HCT116 (cell line): ENCODE results near the gene NCKAP5L. TPM values are rescaled to one million over a fixed set of nuclear protein-coding genes. Genes with fewer than 3 reads are reported as not detected.

ENCODE experiments used
- ATAC-seq: fragments of 200-7000 bp; cut with Tn5 transposase; 2 replicates; pipeline ENCODE4 v1.9.1; 2020; ENCODE audit warnings: mild to moderate bottlenecking, moderate library complexity
- BruUV-seq: library from RNA; stranded (reverse); fragments of 400-500 nt; replicated peaks from 2 replicates; lab custom pipeline; 2021; lab: Mats Ljungman, UMichigan
- CTCF ChIA-PET: fragments of 300-600 bp; sonication (Branson Sonifier 250); formaldehyde crosslinking; loops from one replicate; lab custom pipeline; 2021; ENCODE audit warnings: antibody characterized with exemption; lab: Charles Lee
- POLR2A ChIA-PET: fragments of 300-600, 350-600 bp; sonication (Branson Sonifier 250); formaldehyde crosslinking; loops from one replicate; lab custom pipeline; 2021; ENCODE audit warnings: antibody characterized with exemption; lab: Charles Lee
- RAD21 ChIA-PET, 2 experiments: fragments of 300-600 bp; sonication (Branson Sonifier 250); formaldehyde crosslinking; loops; one replicate each; lab custom pipeline; 2023; ENCODE audit warnings: low total read pairs in 2 of 2; ENCODE audit not compliant: uncharacterized antibody in 2 of 2, unreplicated experiment in 2 of 2, low non-redundant PET in 1 of 2; lab: Charles Lee
- DNase-seq: peaks from one replicate; pipeline ENCODE4 v3.0.0-alpha.2; 2010; ENCODE audit warnings: low read depth, low spot score
- H2AFZ ChIP-seq: fragments of 200-600 bp; shearing (Covaris generic), sonication (generic); 2 replicates; pipeline ENCODE4 v1.6.1; 2017; ENCODE audit warnings: low read depth, mixed run types, mixed read lengths, antibody characterized with exemption, low read length; ENCODE audit not compliant: poor library complexity, severe bottlenecking
- H3K27ac ChIP-seq: 2 replicates; pipeline ENCODE4 v1.5.1; 2012; ENCODE audit warnings: low read depth, low read length
- H3K27me3 ChIP-seq: fragments of 200-600 bp; sonication (generic); 2 replicates; pipeline ENCODE4 v1.6.1; 2016; ENCODE audit warnings: mixed run types, low read length, mixed read lengths; ENCODE audit not compliant: insufficient read depth
- H3K36me3 ChIP-seq, 2 experiments: fragments of 200-500 bp in 1 of 2; fragments of 200-600 bp in 1 of 2; sonication (Bioruptor generic) in 1 of 2; sonication (generic) in 1 of 2; 2 replicates each; pipeline versions ENCODE4 v1.5.1 to v1.6.1; 2014 to 2016; ENCODE audit warnings: low read length in 2 of 2, inconsistent platforms in 1 of 2, mixed read lengths in 1 of 2, mixed run types in 1 of 2; ENCODE audit not compliant: insufficient read depth in 2 of 2, control insufficient read depth in 1 of 2
- H3K4me1 ChIP-seq, 2 experiments: fragments of 200-600 bp in 1 of 2; sonication (generic) in 1 of 2; 2 replicates each; pipeline versions ENCODE4 v1.5.1 to v1.6.1; 2012 to 2017; ENCODE audit warnings: low read length in 2 of 2, inconsistent platforms in 1 of 2, mild to moderate bottlenecking in 1 of 2, mixed read lengths in 1 of 2, mixed run types in 1 of 2, moderate library complexity in 1 of 2; ENCODE audit not compliant: insufficient read depth in 2 of 2, control insufficient read depth in 1 of 2
- H3K4me2 ChIP-seq: fragments of 200-600 bp; sonication (generic); 2 replicates; pipeline ENCODE4 v1.6.1; 2017; ENCODE audit warnings: mixed run types, low read length, mixed read lengths
- H3K4me3 ChIP-seq, 2 experiments: fragments of 200-600 bp in 1 of 2; sonication (generic) in 1 of 2; replicated peaks in 1 of 2; 2 replicates each; pipeline ENCODE4 v1.5.1; 2011 to 2016; ENCODE audit warnings: low read length in 2 of 2, control low read depth in 1 of 2, low read depth in 1 of 2, mild to moderate bottlenecking in 1 of 2, mixed read lengths in 1 of 2, mixed run types in 1 of 2
- H3K79me2 ChIP-seq: fragments of 200-600 bp; sonication (generic); 2 replicates; pipeline ENCODE4 v1.6.1; 2017; ENCODE audit warnings: mild to moderate bottlenecking, mixed run types, low read length, moderate library complexity, mixed read lengths; ENCODE audit not compliant: insufficient read depth
- H3K9ac ChIP-seq: fragments of 200-600 bp; sonication (generic); 2 replicates; pipeline ENCODE4 v1.6.1; 2016; ENCODE audit warnings: low read length, mixed read lengths
- H3K9me2 ChIP-seq: fragments of 200-600 bp; sonication (generic), shearing (Covaris generic); 2 replicates; pipeline ENCODE4 v1.6.1; 2017; ENCODE audit warnings: mixed run types, mild to moderate bottlenecking, moderate library complexity; ENCODE audit not compliant: insufficient read depth
- H3K9me3 ChIP-seq, 2 experiments: fragments of 200-500 bp in 1 of 2; fragments of 200-600 bp in 1 of 2; sonication (Bioruptor generic) in 1 of 2; sonication (generic) in 1 of 2; 2 replicates each; pipeline ENCODE4 v1.6.1; 2014 to 2017; ENCODE audit warnings: low read length in 2 of 2, mixed read lengths in 2 of 2, inconsistent platforms in 1 of 2, low read depth in 1 of 2, mild to moderate bottlenecking in 1 of 2, mixed run types in 1 of 2, moderate library complexity in 1 of 2; ENCODE audit not compliant: control insufficient read depth in 1 of 2, insufficient read depth in 1 of 2
- H4K20me1 ChIP-seq: fragments of 200-600 bp; sonication (generic), shearing (Covaris generic); 2 replicates; pipeline ENCODE4 v1.6.1; 2017; ENCODE audit warnings: mixed run types, mild to moderate bottlenecking, moderate library complexity; ENCODE audit not compliant: insufficient read depth
- CEBPB ChIP-seq: IDR thresholded peaks from 2 replicates; pipeline ENCODE4 v1.6.1; 2012; ENCODE audit warnings: low read depth
- EGR1 ChIP-seq: IDR thresholded peaks from 2 replicates; pipeline ENCODE4 v1.6.1; 2012; ENCODE audit warnings: low read depth
- EZH2 ChIP-seq: fragments of 200-600 bp; sonication (generic); IDR thresholded peaks from 2 replicates; pipeline ENCODE4 v1.6.1; 2017; ENCODE audit warnings: antibody characterized with exemption, mixed run types
- SP1 ChIP-seq: IDR thresholded peaks from 2 replicates; pipeline ENCODE4 v1.6.1; 2012; ENCODE audit warnings: low read depth
- SRF ChIP-seq: IDR thresholded peaks from 2 replicates; pipeline ENCODE4 v1.6.1; 2012; ENCODE audit warnings: low read depth
- YY1 ChIP-seq: IDR thresholded peaks from 2 replicates; pipeline ENCODE4 v1.6.1; 2011; ENCODE audit warnings: low read length, low read depth, moderate library complexity, mild to moderate bottlenecking; ENCODE audit not compliant: insufficient replicate concordance; ENCODE audit errors: extremely low read depth
- ZNF274 ChIP-seq: fragments of 200-500 bp; sonication (Bioruptor generic); IDR thresholded peaks from 2 replicates; pipeline ENCODE4 v1.6.1; 2014; ENCODE audit warnings: mild to moderate bottlenecking, low read depth, low read length, inconsistent platforms
- intact Hi-C: fragments of 100-400 bp; cut with micrococcal nuclease; formaldehyde crosslinking; loops from 2 replicates; pipeline ENCODE4 v1.10.0; 2022
- total RNA-seq: library from RNA; stranded (reverse); gene quantifications from one replicate; pipeline ENCODE4 v1.2.1, GENCODE V29; 2021; ENCODE audit not compliant: unreplicated experiment
- TF ChIP-seq, protein P1 (sequence below), 3 experiments: fragments of 200-600 bp in 1 of 3; sonication (generic) in 1 of 3; IDR thresholded peaks in 2 of 3; conservative IDR thresholded peaks in 1 of 3; 2 replicates each; pipeline ENCODE4 v1.5.1; 2012 to 2017; ENCODE audit warnings: low read depth in 2 of 3, low read length in 2 of 3, antibody characterized with exemption in 1 of 3, borderline replicate concordance in 1 of 3, control low read depth in 1 of 3, mild to moderate bottlenecking in 1 of 3, mixed read lengths in 1 of 3, mixed run types in 1 of 3, moderate library complexity in 1 of 3; ENCODE audit not compliant: insufficient read depth in 1 of 3
- TF ChIP-seq, protein P2 (sequence below): IDR thresholded peaks from 2 replicates; pipeline ENCODE4 v1.6.1; 2012; ENCODE audit warnings: low read depth
- TF ChIP-seq, protein P3 (sequence below): IDR thresholded peaks from 2 replicates; pipeline ENCODE4 v1.6.1; 2012

The NCKAP5L gene
- total RNA-seq, 1 experiment from 2014 or later, result 12.1 TPM

DNA sequence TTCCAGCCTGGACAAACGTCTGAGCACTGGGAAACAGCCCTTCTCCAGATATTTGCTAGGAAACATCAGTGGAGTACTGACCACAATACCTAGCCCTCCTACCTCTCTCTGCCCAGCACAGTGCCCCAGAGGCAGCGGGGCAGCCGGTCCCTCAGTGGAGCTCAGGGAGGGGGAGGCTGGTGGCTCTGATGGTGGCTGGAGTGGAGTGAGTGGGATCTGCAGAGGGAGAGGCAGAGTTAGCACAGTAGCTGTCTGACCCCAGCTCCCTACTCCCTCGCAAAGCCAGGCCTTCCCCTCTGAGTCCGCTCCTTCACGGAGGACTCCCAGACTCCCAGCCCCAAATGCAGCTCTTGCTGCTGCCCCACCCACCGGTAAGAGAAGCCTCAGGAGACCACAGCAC, 30.0 kb downstream of the NCKAP5L start (continued):
- TF ChIP-seq, protein P1, sequence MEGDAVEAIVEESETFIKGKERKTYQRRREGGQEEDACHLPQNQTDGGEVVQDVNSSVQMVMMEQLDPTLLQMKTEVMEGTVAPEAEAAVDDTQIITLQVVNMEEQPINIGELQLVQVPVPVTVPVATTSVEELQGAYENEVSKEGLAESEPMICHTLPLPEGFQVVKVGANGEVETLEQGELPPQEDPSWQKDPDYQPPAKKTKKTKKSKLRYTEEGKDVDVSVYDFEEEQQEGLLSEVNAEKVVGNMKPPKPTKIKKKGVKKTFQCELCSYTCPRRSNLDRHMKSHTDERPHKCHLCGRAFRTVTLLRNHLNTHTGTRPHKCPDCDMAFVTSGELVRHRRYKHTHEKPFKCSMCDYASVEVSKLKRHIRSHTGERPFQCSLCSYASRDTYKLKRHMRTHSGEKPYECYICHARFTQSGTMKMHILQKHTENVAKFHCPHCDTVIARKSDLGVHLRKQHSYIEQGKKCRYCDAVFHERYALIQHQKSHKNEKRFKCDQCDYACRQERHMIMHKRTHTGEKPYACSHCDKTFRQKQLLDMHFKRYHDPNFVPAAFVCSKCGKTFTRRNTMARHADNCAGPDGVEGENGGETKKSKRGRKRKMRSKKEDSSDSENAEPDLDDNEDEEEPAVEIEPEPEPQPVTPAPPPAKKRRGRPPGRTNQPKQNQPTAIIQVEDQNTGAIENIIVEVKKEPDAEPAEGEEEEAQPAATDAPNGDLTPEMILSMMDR (IDR thresholded peaks at IDR 0.05 in 2 of 3, conservative IDR thresholded peaks at IDR 0.05 in 1 of 3; ENCODE audit: borderline replicate concordance in 1 of 3, insufficient read depth in 1 of 3, low read depth in 2 of 3, low read length in 2 of 3), result no peak
- no peak for TF ChIP-seq ZNF274
- TF ChIP-seq, all 23 proteins: peak for 0

DNA sequence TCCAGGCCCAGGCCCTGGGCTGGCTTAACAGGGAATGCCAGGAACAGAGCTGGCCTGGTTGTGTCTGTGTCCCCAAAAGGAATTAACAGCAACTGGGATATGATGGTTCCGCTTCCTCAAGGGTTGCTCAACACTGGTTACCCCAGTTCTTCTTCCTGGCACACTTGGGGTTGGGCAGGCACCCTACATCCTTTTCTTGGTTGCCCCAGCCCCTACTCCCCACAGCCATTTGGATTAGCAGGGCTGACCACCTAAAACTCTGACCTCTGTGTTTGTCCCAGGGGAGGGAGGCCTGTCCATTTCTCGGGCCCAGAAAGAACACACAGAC, 30.8 kb downstream of the NCKAP5L start:
- ChIA-PET RAD21 (no interaction called here), CTCF (no interaction called here), POLR2A (no interaction called here)
- no peak overlapping the region for H3K9ac ChIP-seq
- H3K36me3 ChIP-seq, result no peaks in the 10 kb centered on the region; a peak in 1 of 4 replicates
- TF ChIP-seq SRF (no peak), EGR1 (no peak), CEBPB (no peak), YY1 (no peak), EZH2 (no peak), SP1 (no peak)
- TF ChIP-seq, protein P2, sequence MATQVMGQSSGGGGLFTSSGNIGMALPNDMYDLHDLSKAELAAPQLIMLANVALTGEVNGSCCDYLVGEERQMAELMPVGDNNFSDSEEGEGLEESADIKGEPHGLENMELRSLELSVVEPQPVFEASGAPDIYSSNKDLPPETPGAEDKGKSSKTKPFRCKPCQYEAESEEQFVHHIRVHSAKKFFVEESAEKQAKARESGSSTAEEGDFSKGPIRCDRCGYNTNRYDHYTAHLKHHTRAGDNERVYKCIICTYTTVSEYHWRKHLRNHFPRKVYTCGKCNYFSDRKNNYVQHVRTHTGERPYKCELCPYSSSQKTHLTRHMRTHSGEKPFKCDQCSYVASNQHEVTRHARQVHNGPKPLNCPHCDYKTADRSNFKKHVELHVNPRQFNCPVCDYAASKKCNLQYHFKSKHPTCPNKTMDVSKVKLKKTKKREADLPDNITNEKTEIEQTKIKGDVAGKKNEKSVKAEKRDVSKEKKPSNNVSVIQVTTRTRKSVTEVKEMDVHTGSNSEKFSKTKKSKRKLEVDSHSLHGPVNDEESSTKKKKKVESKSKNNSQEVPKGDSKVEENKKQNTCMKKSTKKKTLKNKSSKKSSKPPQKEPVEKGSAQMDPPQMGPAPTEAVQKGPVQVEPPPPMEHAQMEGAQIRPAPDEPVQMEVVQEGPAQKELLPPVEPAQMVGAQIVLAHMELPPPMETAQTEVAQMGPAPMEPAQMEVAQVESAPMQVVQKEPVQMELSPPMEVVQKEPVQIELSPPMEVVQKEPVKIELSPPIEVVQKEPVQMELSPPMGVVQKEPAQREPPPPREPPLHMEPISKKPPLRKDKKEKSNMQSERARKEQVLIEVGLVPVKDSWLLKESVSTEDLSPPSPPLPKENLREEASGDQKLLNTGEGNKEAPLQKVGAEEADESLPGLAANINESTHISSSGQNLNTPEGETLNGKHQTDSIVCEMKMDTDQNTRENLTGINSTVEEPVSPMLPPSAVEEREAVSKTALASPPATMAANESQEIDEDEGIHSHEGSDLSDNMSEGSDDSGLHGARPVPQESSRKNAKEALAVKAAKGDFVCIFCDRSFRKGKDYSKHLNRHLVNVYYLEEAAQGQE, result no peak
- TF ChIP-seq, protein P3, sequence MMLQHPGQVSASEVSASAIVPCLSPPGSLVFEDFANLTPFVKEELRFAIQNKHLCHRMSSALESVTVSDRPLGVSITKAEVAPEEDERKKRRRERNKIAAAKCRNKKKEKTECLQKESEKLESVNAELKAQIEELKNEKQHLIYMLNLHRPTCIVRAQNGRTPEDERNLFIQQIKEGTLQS, result no peak
- no peaks in the 10 kb centered on the region for H4K20me1 ChIP-seq
- no peaks in the 10 kb centered on the region for H3K27me3 ChIP-seq
- H3K79me2 ChIP-seq, result no peaks in the 10 kb centered on the region
- no peak overlapping the region for H3K4me3 ChIP-seq
- BruUV-seq, result no TSS peak
- H3K4me1 ChIP-seq, result no peaks in the 10 kb centered on the region
- H3K9me3 ChIP-seq, result no peaks in the 10 kb centered on the region
- H2AFZ ChIP-seq, result no peak overlapping the region
- ATAC-seq, result no peak
- H3K9me2 ChIP-seq, result no peaks in the 10 kb centered on the region
- intact Hi-C loops, result no loop called here
- no peak for DNase-seq
- no peak overlapping the region for H3K4me2 ChIP-seq
- H3K27ac ChIP-seq, result no peak overlapping the region
